ENCODE measurements around the gene RBFOX1. TPM values are rescaled to one million over a fixed set of nuclear protein-coding genes. Genes with fewer than 3 reads are reported as not detected.

The RBFOX1 gene
- total RNA-seq, 1 donor from 2014 or later, result not detected

- Mint-ChIP-seq H3K4me3 (ENCODE audit: unreplicated experiment) (no peak overlapping the region), H3K27ac (ENCODE audit: unreplicated experiment) (no peak overlapping the region), H3K4me1 (ENCODE audit: unreplicated experiment) (no peaks in the 10 kb centered on the region), H3K9me3 (ENCODE audit: unreplicated experiment) (peaks cover 20% of the 10 kb centered on the region), H3K36me3 (ENCODE audit: unreplicated experiment) (no peaks in the 10 kb centered on the region), H3K27me3 (ENCODE audit: unreplicated experiment) (no peaks in the 10 kb centered on the region)
- TF ChIP-seq CTCF (IDR thresholded peaks at IDR 0.05), result no peak
- no peak for DNase-seq (ENCODE audit: extremely low spot score, unreplicated experiment)
Measured at GRCh38 chr16:7426161-7426560, 93.5 kb downstream of the RBFOX1 start.

DNA sequence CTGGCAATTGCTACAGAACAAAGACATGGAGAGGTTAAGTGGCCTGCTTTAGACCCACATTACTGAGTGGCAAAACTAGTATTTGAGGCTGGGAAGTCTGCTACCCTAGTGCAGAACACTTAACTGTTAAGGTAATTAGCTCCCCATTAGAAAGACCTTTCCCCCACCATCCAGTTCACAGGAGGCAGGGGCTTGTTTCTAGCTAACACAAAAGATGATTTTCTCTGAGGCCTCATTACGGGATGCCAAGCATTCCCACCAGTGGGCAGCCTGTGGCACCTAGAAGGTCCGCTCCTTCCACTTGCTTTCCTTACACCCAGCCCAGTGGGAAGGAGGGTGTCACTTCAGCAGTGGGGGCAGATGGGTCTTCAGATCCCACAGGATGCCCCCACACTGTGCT is 99.1 kb downstream of the RBFOX1 start:
- Mint-ChIP-seq H3K27ac (ENCODE audit: unreplicated experiment) (no peak overlapping the region), H3K4me3 (ENCODE audit: unreplicated experiment) (no peak overlapping the region), H3K9me3 (ENCODE audit: unreplicated experiment) (peaks cover 43% of the 10 kb centered on the region), H3K4me1 (ENCODE audit: unreplicated experiment) (no peaks in the 10 kb centered on the region), H3K27me3 (ENCODE audit: unreplicated experiment) (no peaks in the 10 kb centered on the region), H3K36me3 (ENCODE audit: unreplicated experiment) (no peaks in the 10 kb centered on the region)
- DNase-seq (ENCODE audit: extremely low spot score, unreplicated experiment), result no peak
- no peak for TF ChIP-seq CTCF (IDR thresholded peaks at IDR 0.05)

DNA sequence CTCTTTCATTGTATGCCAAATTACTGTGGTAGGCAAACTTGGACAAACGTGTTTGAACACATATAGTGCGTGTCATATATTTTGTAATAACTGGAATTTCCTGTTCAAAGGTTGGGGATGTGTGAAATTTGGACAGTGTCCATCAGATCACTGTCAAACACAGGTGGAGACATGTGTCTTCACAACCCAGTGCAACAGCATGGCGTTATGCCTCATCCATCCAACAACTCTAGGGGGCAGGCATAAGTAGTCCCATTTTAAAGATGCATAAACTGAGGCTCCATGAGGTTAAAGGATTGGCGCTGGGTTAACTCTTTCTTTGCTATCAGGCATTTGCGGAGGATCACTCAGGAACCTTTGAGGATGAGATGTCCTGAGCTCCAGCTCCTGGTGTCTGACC is 103.7 kb downstream of the RBFOX1 start:
- no peak for DNase-seq (ENCODE audit: extremely low spot score, unreplicated experiment)
- Mint-ChIP-seq H3K27me3 (ENCODE audit: unreplicated experiment) (no peaks in the 10 kb centered on the region), H3K4me1 (ENCODE audit: unreplicated experiment) (no peaks in the 10 kb centered on the region), H3K36me3 (ENCODE audit: unreplicated experiment) (no peaks in the 10 kb centered on the region), H3K27ac (ENCODE audit: unreplicated experiment) (no peak overlapping the region), H3K9me3 (ENCODE audit: unreplicated experiment) (peaks cover 32% of the 10 kb centered on the region), H3K4me3 (ENCODE audit: unreplicated experiment) (no peak overlapping the region)
- TF ChIP-seq CTCF (IDR thresholded peaks at IDR 0.05), result no peak

DNA sequence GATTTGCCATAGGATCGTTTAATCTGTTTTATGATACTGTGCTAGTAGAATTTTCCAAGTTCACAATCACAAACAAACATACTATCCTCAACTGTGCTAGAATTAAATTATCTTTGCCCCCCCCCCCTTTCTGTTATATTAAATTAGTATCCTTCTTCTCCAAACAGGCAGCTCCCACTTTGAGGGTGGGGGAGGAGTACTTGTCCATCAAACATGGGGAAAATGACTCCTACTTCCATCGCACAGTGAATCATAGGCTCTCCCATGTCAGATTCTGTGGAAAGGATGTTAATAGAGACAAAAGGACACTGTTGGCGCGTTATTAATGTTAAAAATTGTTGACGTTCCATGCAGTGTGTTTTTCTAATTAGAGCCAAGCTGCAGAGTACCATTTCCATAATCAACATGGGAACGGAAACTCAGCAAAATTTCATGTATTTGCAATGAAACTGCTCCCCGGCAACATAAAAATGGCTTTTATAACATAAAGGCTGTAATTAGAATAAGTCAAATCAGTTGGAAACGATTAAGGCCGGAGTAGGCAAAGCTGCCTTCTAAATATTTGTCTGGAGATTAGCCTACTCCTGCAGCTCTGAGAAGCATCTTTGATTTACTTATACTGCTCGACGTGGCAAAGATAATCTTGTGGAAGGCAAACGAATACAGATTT is 104.6 kb downstream of the RBFOX1 start:
- Mint-ChIP-seq H3K36me3 (ENCODE audit: unreplicated experiment) (no peaks in the 10 kb centered on the region), H3K4me3 (ENCODE audit: unreplicated experiment) (no peak overlapping the region), H3K27ac (ENCODE audit: unreplicated experiment) (no peak overlapping the region), H3K4me1 (ENCODE audit: unreplicated experiment) (no peaks in the 10 kb centered on the region), H3K9me3 (ENCODE audit: unreplicated experiment) (peaks cover 36% of the 10 kb centered on the region), H3K27me3 (ENCODE audit: unreplicated experiment) (no peaks in the 10 kb centered on the region)
- DNase-seq (ENCODE audit: extremely low spot score, unreplicated experiment), result no peak
- TF ChIP-seq CTCF (IDR thresholded peaks at IDR 0.05), result no peak

- DNase-seq (ENCODE audit: extremely low spot score, unreplicated experiment), result no peak
- Mint-ChIP-seq H3K36me3 (ENCODE audit: unreplicated experiment) (no peaks in the 10 kb centered on the region), H3K9me3 (ENCODE audit: unreplicated experiment) (peaks cover 35% of the 10 kb centered on the region), H3K27ac (ENCODE audit: unreplicated experiment) (no peak overlapping the region), H3K4me1 (ENCODE audit: unreplicated experiment) (no peaks in the 10 kb centered on the region), H3K27me3 (ENCODE audit: unreplicated experiment) (no peaks in the 10 kb centered on the region), H3K4me3 (ENCODE audit: unreplicated experiment) (no peak overlapping the region)
- TF ChIP-seq CTCF (IDR thresholded peaks at IDR 0.05), result no peak
Measured at GRCh38 chr16:7437843-7438242, 105.2 kb downstream of the RBFOX1 start.
